Liver (tissue), 3 donors: ENCODE results near the gene CELSR1.
"Not testable (repeated sequence)": the region's sequence is repeated elsewhere in the genome, so short reads cannot be mapped to it uniquely, and the experiment has no call there.

Experiments
- RAD21 ChIP-seq, 2 donors: IDR thresholded peaks; 2 replicates each; pipeline ENCODE4 v1.6.1; 2016; ENCODE audit warnings: antibody characterized with exemption in 2 of 2, mild to moderate bottlenecking in 2 of 2
- YY1 ChIP-seq: IDR thresholded peaks from 2 replicates; pipeline ENCODE4 v1.6.1; 2016; ENCODE audit warnings: antibody characterized with exemption, mild to moderate bottlenecking
- TF ChIP-seq, protein P1 (sequence below): fragments of 150-350 bp; IDR thresholded peaks from 2 replicates; pipeline ENCODE4 v1.5.1; 2017; ENCODE audit warnings: improper control_type of control experiment, low read depth, low read length; ENCODE audit not compliant: missing input control
- TF ChIP-seq, protein P2 (sequence below): IDR thresholded peaks from 2 replicates; pipeline ENCODE4 v1.6.1; 2016; ENCODE audit warnings: antibody characterized with exemption
- TF ChIP-seq, protein P3 (sequence below): IDR thresholded peaks from 2 replicates; pipeline ENCODE4 v1.6.1; 2016; ENCODE audit warnings: antibody characterized with exemption
- donor health status: healthy.
- donor health status: healthy.

DNA sequence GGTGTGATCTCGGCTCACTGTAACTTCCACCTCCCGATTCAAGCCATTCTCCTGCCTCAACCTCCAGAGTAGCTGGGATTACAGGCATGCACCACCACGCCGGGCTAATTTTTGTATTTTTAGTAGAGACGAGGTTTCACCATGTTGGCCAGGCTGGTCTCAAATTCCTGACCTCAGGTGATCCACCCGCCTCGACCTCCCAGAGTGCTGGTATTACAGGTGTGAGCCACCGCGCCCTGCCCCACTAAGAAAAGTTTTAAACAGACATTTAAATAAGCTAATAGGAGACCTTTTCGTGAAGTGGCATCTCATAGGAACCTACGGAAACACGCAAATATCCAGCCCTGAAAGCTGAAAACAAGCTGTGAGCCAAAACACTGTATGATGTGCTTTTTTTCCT, 36.2 kb downstream of the CELSR1 start:
- TF ChIP-seq, protein P1, sequence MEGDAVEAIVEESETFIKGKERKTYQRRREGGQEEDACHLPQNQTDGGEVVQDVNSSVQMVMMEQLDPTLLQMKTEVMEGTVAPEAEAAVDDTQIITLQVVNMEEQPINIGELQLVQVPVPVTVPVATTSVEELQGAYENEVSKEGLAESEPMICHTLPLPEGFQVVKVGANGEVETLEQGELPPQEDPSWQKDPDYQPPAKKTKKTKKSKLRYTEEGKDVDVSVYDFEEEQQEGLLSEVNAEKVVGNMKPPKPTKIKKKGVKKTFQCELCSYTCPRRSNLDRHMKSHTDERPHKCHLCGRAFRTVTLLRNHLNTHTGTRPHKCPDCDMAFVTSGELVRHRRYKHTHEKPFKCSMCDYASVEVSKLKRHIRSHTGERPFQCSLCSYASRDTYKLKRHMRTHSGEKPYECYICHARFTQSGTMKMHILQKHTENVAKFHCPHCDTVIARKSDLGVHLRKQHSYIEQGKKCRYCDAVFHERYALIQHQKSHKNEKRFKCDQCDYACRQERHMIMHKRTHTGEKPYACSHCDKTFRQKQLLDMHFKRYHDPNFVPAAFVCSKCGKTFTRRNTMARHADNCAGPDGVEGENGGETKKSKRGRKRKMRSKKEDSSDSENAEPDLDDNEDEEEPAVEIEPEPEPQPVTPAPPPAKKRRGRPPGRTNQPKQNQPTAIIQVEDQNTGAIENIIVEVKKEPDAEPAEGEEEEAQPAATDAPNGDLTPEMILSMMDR: not testable (repeated sequence)
- TF ChIP-seq, protein P2, sequence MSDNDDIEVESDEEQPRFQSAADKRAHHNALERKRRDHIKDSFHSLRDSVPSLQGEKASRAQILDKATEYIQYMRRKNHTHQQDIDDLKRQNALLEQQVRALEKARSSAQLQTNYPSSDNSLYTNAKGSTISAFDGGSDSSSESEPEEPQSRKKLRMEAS: not testable (repeated sequence)
- not testable (repeated sequence) for TF ChIP-seq YY1; RAD21 (IDR thresholded peaks at IDR 0.05)
- TF ChIP-seq, protein P3, sequence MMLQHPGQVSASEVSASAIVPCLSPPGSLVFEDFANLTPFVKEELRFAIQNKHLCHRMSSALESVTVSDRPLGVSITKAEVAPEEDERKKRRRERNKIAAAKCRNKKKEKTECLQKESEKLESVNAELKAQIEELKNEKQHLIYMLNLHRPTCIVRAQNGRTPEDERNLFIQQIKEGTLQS: not testable (repeated sequence)
